Hepatocyte (in vitro differentiated cells): ENCODE data around the gene TAF10.

Experiments
- EZH2phosphoT487 ChIP-seq: fragments of 200-600 bp; sonication (generic); IDR thresholded peaks from one replicate; pipeline ENCODE4 v1.6.1; 2018; ENCODE audit warnings: antibody characterized with exemption, mild to moderate bottlenecking, low read depth, moderate library complexity; ENCODE audit not compliant: unreplicated experiment, severe bottlenecking
- TF ChIP-seq, protein P1 (sequence below): fragments of 200-600 bp; sonication (generic); IDR thresholded peaks from 2 replicates; pipeline ENCODE4 v1.5.1; 2016; ENCODE audit warnings: antibody characterized with exemption, mild to moderate bottlenecking; ENCODE audit not compliant: poor library complexity

DNA sequence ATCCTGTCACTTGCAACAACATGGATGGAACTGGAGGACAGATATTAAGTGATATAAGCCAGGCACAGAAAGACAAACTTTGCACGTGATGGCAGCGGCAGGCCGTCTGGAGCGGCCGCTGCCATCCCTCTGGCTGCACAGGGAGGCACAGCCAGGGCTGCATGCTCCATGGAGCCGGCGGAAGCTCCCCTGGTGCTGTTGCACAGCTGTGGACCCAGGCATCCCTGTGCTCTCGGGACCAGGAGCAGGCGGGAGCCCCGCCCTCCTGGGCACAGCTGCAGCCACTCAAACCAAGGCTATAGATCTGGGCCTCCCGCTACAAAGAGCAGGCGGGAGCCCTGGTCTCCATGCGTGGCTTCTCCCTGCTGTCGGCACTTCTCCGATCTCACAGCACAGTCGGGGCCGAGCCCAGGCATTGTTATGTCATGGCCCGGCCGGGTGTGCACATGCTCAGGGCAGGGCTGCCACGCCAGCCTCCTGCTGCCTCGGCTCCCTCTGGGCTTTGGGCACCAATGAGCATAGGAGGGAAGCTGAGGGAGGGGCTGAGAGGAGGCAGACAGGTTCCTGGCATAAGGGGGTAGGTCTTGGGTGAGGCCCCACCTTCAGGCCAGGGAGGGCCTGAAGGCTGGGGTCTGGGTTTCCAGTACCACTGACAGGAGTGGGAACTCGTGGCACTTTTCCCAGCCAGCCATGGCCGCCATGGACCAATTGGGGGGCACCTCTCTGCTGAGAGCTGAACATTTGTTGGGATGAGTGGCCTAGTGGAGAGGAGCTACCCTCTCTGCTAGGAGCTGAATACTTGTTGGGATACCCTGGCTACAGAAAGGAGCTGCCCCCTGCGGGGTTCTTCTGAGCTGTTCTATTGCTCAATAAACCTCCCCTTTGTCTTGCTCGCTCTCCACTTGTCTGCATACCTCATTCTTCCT, 25.3 kb downstream of the TAF10 start:
- TF ChIP-seq, protein P1, sequence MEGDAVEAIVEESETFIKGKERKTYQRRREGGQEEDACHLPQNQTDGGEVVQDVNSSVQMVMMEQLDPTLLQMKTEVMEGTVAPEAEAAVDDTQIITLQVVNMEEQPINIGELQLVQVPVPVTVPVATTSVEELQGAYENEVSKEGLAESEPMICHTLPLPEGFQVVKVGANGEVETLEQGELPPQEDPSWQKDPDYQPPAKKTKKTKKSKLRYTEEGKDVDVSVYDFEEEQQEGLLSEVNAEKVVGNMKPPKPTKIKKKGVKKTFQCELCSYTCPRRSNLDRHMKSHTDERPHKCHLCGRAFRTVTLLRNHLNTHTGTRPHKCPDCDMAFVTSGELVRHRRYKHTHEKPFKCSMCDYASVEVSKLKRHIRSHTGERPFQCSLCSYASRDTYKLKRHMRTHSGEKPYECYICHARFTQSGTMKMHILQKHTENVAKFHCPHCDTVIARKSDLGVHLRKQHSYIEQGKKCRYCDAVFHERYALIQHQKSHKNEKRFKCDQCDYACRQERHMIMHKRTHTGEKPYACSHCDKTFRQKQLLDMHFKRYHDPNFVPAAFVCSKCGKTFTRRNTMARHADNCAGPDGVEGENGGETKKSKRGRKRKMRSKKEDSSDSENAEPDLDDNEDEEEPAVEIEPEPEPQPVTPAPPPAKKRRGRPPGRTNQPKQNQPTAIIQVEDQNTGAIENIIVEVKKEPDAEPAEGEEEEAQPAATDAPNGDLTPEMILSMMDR = no peak
- TF ChIP-seq EZH2phosphoT487 = no peak
